NCI-H1436 treated with DMSO at 0.1 percent for 48 hours (cell line): ENCODE results near the gene TPGS1.

Experiments used
- DNase-seq: peaks from one replicate; lab custom pipeline; 2025; lab: John Stamatoyannopoulos, UW

Gene TPGS1

GRCh38 chr19:495402-496111, 11.7 kb upstream of the TPGS1 start:
- no peak for DNase-seq

- no peak for DNase-seq
These were observed 11.1 kb upstream of the TPGS1 start, which contains the start of gene MADCAM1 for GRCh38 chr19:496112-496665. Gene MADCAM1, plus strand, starts transcription at chr19:496486. Its CDS starts 14 bp downstream, at chr19:496500.

- no peak for DNase-seq
These were observed 10.3 kb upstream of the TPGS1 start for GRCh38 chr19:496986-497385.

GRCh38 chr19:497491-497868, 9.8 kb upstream of the TPGS1 start:
- DNase-seq = no peak

- DNase-seq = no peak
These were observed 9.3 kb upstream of the TPGS1 start for GRCh38 chr19:497869-498510.

- no peak for DNase-seq
These were observed 8.8 kb upstream of the TPGS1 start for GRCh38 chr19:498511-498891.

GRCh38 chr19:498977-499623, 8.2 kb upstream of the TPGS1 start:
- no peak for DNase-seq

- DNase-seq = no peak
These were observed 5.7 kb upstream of the TPGS1 start for GRCh38 chr19:501646-502045.

- DNase-seq = no peak
These were observed 2.7 kb upstream of the TPGS1 start for GRCh38 chr19:504616-505015.

GRCh38 chr19:506404-507285, 652 bp upstream of the TPGS1 start:
- DNase-seq = peak; percentile 98

GRCh38 chr19:508204-509150, 1.2 kb downstream of the TPGS1 start:
- DNase-seq = no peak

GRCh38 chr19:510606-511100, 3.4 kb downstream of the TPGS1 start:
- peak; percentile 48 for DNase-seq

GRCh38 chr19:511101-511851, 4.0 kb downstream of the TPGS1 start:
- peak; percentile 95 for DNase-seq

GRCh38 chr19:512547-513365, 5.5 kb downstream of the TPGS1 start:
- peak; percentile 82 for DNase-seq

- no peak for DNase-seq
These were observed 6.3 kb downstream of the TPGS1 start for GRCh38 chr19:513368-514165.

- no peak for DNase-seq
These were observed 6.9 kb downstream of the TPGS1 start for GRCh38 chr19:514166-514663.

- no peak for DNase-seq
These were observed 10.7 kb downstream of the TPGS1 start for GRCh38 chr19:517721-518597.
